Activated CD8-positive, alpha-beta memory T cell treated with anti-CD3 and anti-CD28 coated beads, Interleukin-2, amount 50 U/mL, for 4 hours (primary cell): Measurements from ENCODE around the gene LCK.
A peak's percentile ranks its signal among the peaks of the same experiment; 100 is the strongest.
"Not testable (repeated sequence)": the region's sequence is repeated elsewhere in the genome, so short reads cannot be mapped to it uniquely, and the experiment has no call there.

Source experiments
- DNase-seq: peaks from one replicate; pipeline ENCODE4 v3.0.0-alpha.2; 2020

The LCK gene

GRCh38 chr1:32274646-32275340 is 23.7 kb downstream of the LCK start:
- no peak for DNase-seq

- DNase-seq, result no peak
These were observed 24.4 kb downstream of the LCK start for GRCh38 chr1:32275424-32275823.

GRCh38 chr1:32276032-32276782 is 25.1 kb downstream of the LCK start:
- no peak for DNase-seq

- DNase-seq, result not testable (repeated sequence)
These were observed 33.7 kb downstream of the LCK start for GRCh38 chr1:32284777-32285176.

- DNase-seq, result no peak
These were observed 34.6 kb downstream of the LCK start for GRCh38 chr1:32285658-32286057.

- no peak for DNase-seq
These were observed 35.7 kb downstream of the LCK start for GRCh38 chr1:32286763-32287162.

GRCh38 chr1:32289256-32289655 is 38.2 kb downstream of the LCK start:
- no peak for DNase-seq

GRCh38 chr1:32291145-32291707 is 40.2 kb downstream of the LCK start:
- no peak for DNase-seq

- DNase-seq, result peak; percentile 95
These were observed 40.9 kb downstream of the LCK start, which contains the start of gene HDAC1 for GRCh38 chr1:32291708-32292538. Gene HDAC1 (plus strand): TSS chr1:32292083. CDS start chr1:32292170, 87 bp downstream.

GRCh38 chr1:32298211-32298610 is 47.1 kb downstream of the LCK start:
- DNase-seq, result not testable (repeated sequence)

- DNase-seq, result no peak
These were observed 48.3 kb downstream of the LCK start for GRCh38 chr1:32299327-32299726.

GRCh38 chr1:32303358-32303757 is 52.3 kb downstream of the LCK start:
- no peak for DNase-seq

- no peak for DNase-seq
These were observed 53.0 kb downstream of the LCK start for GRCh38 chr1:32303997-32304622.

GRCh38 chr1:32305310-32305709 is 54.2 kb downstream of the LCK start:
- DNase-seq, result no peak

- DNase-seq, result no peak
These were observed 56.3 kb downstream of the LCK start for GRCh38 chr1:32307324-32307723.

- no peak for DNase-seq
These were observed 58.9 kb downstream of the LCK start for GRCh38 chr1:32309960-32310359.

GRCh38 chr1:32311709-32312393 is 60.8 kb downstream of the LCK start:
- DNase-seq, result no peak

- DNase-seq, result no peak
These were observed 65.8 kb downstream of the LCK start for GRCh38 chr1:32316903-32317277.

- no peak for DNase-seq
These were observed 67.2 kb downstream of the LCK start for GRCh38 chr1:32318127-32318869.

GRCh38 chr1:32321712-32322291 is 70.7 kb downstream of the LCK start:
- DNase-seq, result no peak

GRCh38 chr1:32327204-32327603 is 76.1 kb downstream of the LCK start:
- DNase-seq, result no peak
